IPS-15b (cell line): ENCODE data around the gene UQCC2.

Experiments used
- H3K27me3 ChIP-seq: one replicate; pipeline ENCODE4 v1.6.1; 2013; ENCODE audit warnings: low read length; ENCODE audit not compliant: control insufficient read depth, insufficient read depth
- H3K36me3 ChIP-seq: one replicate; pipeline ENCODE4 v1.6.1; 2013; ENCODE audit warnings: low read length; ENCODE audit not compliant: control insufficient read depth, insufficient read depth
- H3K4me1 ChIP-seq: one replicate; pipeline ENCODE4 v1.6.1; 2013; ENCODE audit warnings: mild to moderate bottlenecking, low read length; ENCODE audit not compliant: control insufficient read depth, insufficient read depth
- H3K4me3 ChIP-seq: one replicate; pipeline ENCODE4 v1.5.1; 2013; ENCODE audit warnings: low read depth, low read length
- H3K9ac ChIP-seq: one replicate; pipeline ENCODE4 v1.6.1; 2013; ENCODE audit warnings: low read depth, mild to moderate bottlenecking, low read length
- H3K9me3 ChIP-seq: one replicate; pipeline ENCODE4 v1.6.1; 2013; ENCODE audit warnings: mild to moderate bottlenecking, low read length; ENCODE audit not compliant: control insufficient read depth, insufficient read depth

Gene UQCC2

DNA sequence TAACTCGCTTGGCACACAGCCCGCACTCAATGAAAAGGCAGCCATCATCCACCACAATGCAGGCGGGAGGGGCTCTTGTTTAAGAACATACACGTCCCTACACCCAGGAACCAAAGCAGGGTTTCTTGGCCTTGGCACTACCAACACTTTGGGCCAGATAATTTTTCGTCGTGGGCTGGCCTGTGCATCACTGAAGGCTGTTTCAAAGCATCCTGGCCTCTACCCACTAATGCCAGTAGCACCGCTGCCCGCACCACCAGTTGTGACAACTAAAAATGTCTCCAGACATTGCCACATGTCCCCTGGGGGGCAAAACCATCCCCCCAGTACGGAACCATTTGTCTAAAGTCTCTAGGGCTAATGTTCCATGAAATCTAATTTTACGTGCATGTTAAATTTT is 13.0 kb downstream of the UQCC2 start:
- no peaks in the 10 kb centered on the region for H3K9me3 ChIP-seq
- peaks cover 55% of the 10 kb centered on the region for H3K36me3 ChIP-seq
- H3K4me3 ChIP-seq, result no peak overlapping the region
- H3K27me3 ChIP-seq, result no peaks in the 10 kb centered on the region
- no peaks in the 10 kb centered on the region for H3K4me1 ChIP-seq
- no peak overlapping the region for H3K9ac ChIP-seq

DNA sequence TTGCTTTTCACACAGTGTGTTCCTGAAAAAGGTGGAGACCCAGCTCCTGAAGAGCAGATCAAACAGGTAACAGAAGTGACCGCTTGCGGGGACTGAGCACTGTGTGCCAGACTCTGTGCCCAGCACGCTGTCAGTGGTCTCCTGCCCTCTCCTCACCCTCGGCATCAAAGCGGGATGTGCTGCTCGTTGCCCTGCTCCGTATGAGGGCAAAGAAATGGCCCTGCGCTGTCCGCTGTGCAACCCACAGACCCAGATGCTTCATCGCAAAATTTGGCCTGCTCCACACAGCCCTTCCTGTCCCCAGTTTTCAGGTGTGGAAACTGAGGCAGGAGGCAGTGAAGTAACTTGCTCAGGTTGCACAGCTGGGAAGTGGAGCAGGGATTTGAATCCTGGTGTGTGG is 13.7 kb downstream of the UQCC2 start:
- H3K4me3 ChIP-seq, result no peak overlapping the region
- no peaks in the 10 kb centered on the region for H3K4me1 ChIP-seq
- no peaks in the 10 kb centered on the region for H3K9me3 ChIP-seq
- no peaks in the 10 kb centered on the region for H3K27me3 ChIP-seq
- peaks cover 62% of the 10 kb centered on the region for H3K36me3 ChIP-seq
- H3K9ac ChIP-seq, result no peak overlapping the region

DNA sequence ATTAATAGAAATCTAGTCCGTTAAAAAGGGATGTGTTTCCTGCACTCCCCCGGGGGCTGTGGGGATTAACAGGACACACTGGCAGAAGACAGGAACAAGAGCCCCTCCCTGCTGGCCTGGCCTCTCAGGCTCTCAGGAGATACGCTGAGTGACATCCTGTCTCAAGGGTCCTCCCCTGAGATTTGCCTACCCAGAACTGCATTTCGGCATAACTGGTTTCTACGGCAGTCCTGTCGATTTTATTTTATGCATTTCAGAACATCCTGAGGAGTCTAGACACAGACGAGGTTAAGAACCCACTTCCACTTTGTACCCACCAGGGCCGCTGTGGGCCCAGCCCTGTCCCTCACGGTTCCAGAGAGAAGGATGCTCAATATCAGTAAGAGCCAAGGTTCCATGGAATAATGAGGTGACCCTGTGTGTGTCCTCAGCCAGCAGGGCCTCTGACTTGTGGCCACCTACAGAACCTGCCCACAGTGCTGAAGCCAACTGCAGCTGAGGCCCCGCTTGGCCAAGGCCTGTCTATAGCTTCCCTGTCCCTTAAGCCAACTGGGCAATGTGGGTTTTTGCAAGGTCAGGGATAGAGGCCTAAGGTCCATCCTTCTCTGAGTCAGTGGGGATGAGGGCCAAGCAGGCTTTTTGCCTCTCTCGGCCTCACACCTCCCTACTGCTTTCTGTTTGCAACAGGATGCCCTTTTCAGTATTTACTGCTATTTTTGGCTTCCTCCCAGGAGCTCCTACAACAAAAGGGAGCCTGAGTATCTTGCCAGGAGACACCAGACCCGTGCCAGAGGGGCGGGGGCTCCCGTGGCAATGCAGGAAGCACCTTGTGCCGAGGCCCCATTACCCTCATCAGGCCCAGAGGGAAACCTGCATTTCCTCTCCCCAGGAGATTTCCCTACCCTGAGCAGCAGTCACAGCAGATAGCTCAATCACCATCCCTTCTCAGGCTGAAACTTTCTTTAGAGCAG is 14.7 kb downstream of the UQCC2 start:
- H3K4me3 ChIP-seq, result no peak overlapping the region
- no peak overlapping the region for H3K9ac ChIP-seq
- no peaks in the 10 kb centered on the region for H3K4me1 ChIP-seq
- no peaks in the 10 kb centered on the region for H3K27me3 ChIP-seq
- H3K9me3 ChIP-seq, result no peaks in the 10 kb centered on the region
- H3K36me3 ChIP-seq, result peaks cover 70% of the 10 kb centered on the region

DNA sequence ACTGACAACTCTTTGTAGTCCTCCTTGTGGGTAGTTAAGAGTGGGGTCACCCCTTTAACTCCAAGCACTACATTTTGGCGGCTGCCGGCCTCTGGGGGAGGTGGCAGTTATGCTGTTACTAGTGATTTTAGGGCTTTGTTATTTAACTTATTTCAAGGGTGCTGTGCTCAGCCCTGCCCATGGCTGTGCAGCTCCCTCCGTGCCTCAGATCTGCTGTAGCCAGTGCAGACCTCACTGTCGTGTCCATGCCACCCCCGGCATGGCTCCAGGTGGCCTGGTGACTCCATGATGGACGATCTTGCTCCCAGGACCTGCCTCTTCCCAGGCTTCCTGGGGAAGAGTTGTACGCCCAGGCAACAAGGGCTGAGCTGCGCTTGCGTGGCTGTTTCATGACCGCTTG is 15.4 kb downstream of the UQCC2 start:
- Histone ChIP-seq H3K36me3 (peaks cover 77% of the 10 kb centered on the region), H3K9me3 (no peaks in the 10 kb centered on the region), H3K9ac (no peak overlapping the region), H3K4me3 (no peak overlapping the region), H3K4me1 (no peaks in the 10 kb centered on the region), H3K27me3 (no peaks in the 10 kb centered on the region)

DNA sequence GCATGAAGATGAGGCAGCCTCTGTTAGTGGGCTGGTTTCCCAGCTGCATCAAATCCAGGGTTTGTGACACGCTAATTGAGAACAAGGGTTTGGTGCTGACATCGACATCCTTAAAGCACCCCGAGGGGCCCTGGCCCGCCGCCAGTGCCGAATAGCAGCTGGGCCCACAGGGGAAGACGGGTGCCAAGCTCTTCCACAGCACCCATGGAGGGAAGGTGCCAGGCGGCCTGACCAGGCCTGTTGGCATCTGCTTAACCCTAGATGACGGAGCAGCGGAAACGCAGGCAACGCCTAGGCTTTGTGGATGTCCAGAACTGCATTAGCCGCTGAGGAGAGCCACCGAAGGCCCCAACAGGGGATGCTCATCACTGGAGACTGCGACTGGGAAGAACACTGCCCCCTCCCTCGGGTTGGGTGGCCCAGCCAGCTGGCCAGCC is 16.0 kb downstream of the UQCC2 start:
- H3K36me3 ChIP-seq, result peaks cover 83% of the 10 kb centered on the region
- H3K4me1 ChIP-seq, result no peaks in the 10 kb centered on the region
- no peaks in the 10 kb centered on the region for H3K27me3 ChIP-seq
- H3K9me3 ChIP-seq, result no peaks in the 10 kb centered on the region
- no peak overlapping the region for H3K9ac ChIP-seq
- no peak overlapping the region for H3K4me3 ChIP-seq

DNA sequence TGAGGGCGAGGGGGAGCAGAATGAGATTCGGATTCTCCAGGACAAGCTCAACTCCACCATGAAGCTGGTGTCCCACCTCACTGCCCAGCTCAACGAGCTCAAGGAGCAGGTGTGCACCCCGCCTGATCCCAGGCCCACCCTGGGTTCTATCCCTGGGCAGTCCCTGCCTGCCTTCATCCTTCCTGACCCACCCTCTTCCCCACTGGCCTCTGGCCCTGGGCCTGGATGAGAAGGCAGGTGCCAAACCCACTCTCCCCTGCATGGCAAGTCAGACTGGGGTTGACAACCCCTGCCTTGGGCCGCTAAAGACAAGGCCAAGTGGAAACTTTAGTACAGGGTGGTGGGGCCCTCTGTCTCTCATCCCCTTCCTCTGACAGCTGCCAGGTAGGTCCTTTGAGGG is 16.5 kb downstream of the UQCC2 start:
- no peaks in the 10 kb centered on the region for H3K4me1 ChIP-seq
- H3K9me3 ChIP-seq, result no peaks in the 10 kb centered on the region
- H3K4me3 ChIP-seq, result no peak overlapping the region
- H3K36me3 ChIP-seq, result peaks cover 88% of the 10 kb centered on the region
- no peaks in the 10 kb centered on the region for H3K27me3 ChIP-seq
- no peak overlapping the region for H3K9ac ChIP-seq

DNA sequence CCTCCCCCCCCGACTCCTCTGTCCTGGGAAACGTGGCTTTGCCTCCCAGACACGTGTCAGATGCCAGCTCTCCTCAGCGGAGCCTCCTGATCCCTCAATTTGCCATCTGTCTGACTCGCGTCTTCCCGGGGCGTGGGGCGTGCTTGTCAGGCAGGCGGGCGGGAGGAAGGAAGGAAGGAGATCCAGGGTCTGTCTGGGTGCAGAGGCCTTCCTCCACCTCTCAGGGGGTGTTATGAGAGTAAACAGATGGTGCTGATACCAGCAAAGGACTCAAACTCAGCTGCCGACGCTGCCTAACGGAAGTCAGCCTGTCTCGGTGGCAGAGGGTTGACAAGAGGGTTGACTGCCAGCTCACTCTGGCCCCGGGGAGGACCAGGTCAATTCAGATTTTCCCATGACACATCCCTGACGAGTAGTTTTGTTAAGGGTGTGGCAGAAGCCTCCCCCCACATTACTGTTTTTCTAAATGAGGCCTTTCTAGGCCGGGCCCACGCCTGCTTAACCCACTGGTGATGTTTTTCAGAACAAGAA is 17.0 kb downstream of the UQCC2 start:
- Histone ChIP-seq H3K36me3 (peaks cover 91% of the 10 kb centered on the region), H3K9ac (no peak overlapping the region), H3K4me1 (no peaks in the 10 kb centered on the region), H3K4me3 (no peak overlapping the region), H3K27me3 (no peaks in the 10 kb centered on the region), H3K9me3 (no peaks in the 10 kb centered on the region)

DNA sequence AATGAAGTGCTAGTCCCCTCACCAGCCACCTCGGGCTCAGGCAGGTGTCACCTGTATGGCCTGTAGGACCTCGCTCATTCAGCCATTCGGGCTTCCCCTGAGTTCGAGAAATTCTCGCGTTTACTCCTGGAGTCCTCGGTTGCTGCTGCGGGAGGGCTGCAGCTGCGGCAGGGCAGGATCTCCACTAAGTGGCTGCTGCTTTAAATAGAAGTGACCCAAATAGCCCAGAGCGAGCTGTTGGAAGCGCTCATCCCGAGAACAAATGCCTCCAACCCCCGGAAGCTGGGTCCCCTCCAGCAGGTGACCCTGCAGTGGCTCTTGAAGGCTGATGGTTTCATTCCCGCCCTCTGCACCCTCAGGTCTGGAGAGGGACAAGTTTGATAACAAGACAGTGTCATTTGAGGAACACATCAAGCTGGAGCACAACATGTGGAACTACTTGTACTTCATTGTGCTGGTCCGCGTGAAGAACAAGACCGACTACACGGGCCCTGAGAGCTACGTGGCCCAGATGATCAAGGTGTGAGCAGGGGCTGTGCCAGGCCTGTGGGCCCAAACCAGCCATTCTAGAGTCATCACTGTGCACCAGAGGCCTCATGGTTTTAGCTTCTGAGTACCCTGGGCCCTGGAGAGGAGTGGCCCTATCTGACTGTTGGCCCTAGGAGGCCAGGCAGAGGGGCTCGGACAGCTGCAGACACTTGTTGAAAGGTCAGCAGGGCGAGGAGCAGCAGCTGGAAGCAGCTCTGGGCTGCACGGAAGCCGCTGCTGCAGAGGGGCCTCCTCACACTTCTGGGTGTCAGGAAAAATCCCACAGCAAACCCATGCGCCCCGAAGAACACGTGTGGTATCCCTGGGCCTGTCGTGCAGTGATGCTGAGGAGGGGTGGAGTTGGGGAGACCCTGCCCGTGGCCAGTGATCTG is 18.1 kb downstream of the UQCC2 start:
- no peaks in the 10 kb centered on the region for H3K4me1 ChIP-seq
- no peaks in the 10 kb centered on the region for H3K9me3 ChIP-seq
- H3K4me3 ChIP-seq, result no peak overlapping the region
- H3K27me3 ChIP-seq, result no peaks in the 10 kb centered on the region
- peaks cover 89% of the 10 kb centered on the region for H3K36me3 ChIP-seq
- no peak overlapping the region for H3K9ac ChIP-seq

DNA sequence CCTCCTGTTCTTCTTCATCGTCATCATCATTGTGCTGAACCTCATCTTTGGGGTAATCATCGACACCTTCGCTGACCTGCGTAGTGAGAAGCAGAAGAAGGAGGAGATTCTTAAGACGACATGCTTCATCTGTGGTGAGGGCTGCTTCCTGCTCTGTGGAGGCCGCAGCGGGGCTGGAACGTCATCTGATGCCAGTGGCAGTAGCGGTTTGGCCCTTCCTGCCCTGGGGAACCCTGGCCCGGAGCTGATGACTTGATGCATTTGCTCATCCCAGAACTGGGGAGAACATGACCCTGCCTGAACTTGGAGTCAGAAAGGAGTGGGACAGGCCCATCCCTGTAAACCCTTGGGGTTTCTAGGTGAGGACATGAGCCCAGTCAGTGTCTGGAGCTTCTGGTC is 18.7 kb downstream of the UQCC2 start:
- H3K9me3 ChIP-seq, result no peaks in the 10 kb centered on the region
- no peak overlapping the region for H3K4me3 ChIP-seq
- H3K4me1 ChIP-seq, result no peaks in the 10 kb centered on the region
- H3K36me3 ChIP-seq, result peaks cover 90% of the 10 kb centered on the region
- H3K9ac ChIP-seq, result no peak overlapping the region
- H3K27me3 ChIP-seq, result no peaks in the 10 kb centered on the region

DNA sequence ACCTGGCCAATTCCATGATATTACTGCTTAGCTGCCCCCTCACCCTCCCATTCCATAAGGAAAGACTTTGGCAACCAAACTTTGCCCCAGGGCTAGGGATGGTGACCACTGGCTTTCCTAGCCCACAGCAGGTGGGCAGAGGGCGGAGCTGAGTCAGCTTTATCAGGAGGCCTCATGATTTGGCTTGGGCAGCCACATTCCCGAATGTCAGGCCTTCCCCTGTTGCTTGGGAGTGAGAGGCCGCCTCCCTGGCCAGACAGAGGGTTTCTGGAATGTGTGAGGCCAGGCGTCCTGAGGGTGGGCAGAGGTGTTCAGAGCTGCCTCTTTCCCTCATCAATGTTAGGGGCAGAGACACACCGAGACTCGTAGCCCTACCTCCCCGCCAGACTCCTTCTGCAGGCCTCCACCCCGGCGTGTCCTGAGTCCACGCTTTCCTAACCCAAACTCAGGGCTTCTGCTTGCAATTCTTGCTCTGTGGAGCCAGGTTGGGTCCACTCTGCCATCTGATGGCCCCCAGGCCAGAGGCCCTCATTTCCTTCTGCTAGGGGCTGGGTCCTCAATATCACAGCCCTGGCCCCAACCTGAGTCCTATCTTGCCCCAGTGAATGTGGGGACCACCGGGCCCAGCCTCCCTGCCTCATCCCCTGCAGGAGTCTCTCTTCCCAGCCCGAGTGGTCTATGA is 19.3 kb downstream of the UQCC2 start:
- Histone ChIP-seq H3K9me3 (no peaks in the 10 kb centered on the region), H3K4me1 (no peaks in the 10 kb centered on the region), H3K4me3 (no peak overlapping the region), H3K27me3 (no peaks in the 10 kb centered on the region), H3K36me3 (peaks cover 90% of the 10 kb centered on the region), H3K9ac (no peak overlapping the region)

DNA sequence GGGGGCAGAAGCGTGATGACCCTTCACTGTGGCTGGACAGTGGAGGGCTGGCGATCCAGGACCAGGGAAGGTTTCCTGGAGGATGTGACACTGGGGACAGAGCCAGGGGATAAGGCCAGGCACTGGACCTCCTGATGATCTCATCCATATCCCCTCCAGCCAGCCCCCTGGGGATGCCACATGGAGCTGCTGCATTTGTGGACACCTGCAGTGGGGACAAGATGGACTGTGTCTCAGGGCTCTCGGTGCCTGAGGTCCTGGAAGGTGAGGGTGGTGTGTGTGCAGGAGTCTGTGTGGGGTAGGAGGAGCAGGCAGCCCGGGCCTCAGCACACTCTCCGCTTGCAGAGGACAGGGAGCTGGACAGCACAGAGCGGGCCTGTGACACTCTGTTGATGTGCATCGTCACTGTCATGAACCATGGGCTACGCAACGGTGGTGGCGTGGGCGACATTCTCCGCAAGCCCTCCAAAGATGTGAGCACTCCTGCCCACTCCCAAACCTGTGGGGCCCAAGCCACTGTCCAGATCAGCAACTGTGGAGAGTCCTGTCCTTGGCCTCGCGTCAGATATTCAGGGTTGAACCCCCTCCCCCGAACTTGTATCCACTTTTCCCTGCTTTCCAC is 19.9 kb downstream of the UQCC2 start:
- H3K9ac ChIP-seq, result no peak overlapping the region
- H3K27me3 ChIP-seq, result no peaks in the 10 kb centered on the region
- no peak overlapping the region for H3K4me3 ChIP-seq
- H3K4me1 ChIP-seq, result no peaks in the 10 kb centered on the region
- peaks cover 90% of the 10 kb centered on the region for H3K36me3 ChIP-seq
- no peaks in the 10 kb centered on the region for H3K9me3 ChIP-seq
